ENCODE measurements around the gene ADGRG1. TPM values are rescaled to one million over a fixed set of nuclear protein-coding genes. Genes with fewer than 3 reads are reported as not detected.

The ADGRG1 gene
- total and polyA plus RNA-seq, 12 donors = 11.1 to 46.3 (median 19.0) TPM

DNA sequence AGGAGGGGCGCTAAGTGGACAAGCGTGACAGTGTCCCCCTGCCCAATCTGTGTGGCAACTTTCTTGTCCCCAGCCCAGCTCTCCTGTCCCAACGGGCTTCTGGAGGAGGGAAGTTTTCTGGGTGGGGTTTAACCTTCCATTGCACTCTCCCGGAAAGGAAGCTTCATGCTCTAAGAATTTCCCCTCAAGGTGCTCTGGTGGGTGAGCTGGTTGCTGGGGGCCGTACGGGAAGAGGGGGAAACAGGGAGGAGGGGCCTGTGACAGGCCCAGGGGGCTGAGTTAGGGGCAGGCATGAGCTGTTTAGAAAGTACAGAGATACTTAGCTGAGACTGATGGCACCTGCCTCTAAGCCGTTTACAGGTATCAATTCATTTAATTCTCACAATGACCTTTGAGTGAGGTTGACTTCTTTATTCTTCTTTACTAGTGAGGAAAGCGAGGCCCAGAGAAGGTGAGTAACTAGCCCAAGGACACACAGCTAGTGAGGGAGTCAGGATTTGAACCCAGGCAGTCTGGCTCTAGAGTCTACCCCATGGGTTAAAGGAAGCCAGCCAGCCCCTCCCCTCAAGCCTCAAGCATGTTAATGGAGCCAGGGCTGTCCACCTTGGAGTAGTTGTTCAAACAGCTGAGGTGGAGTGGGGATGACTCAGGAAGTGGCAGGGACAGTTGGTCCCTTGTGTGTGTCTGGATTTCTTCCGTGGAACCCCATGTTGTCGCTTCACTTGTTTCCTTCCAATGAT lies 18.9 kb downstream of the ADGRG1 start:
- no peak for DNase-seq
- Histone ChIP-seq H3K27ac (peak overlapping the region; percentile 78 to 93 (median 86)), H3K4me1 (peaks cover 9 to 65% (median 52%) of the 10 kb centered on the region in 9 donors), H3K36me3 (peaks cover 0 to 23% (median 0%) of the 10 kb centered on the region in 9 donors), H3K4me3 (peak overlapping the region in 2 of 10 donors; percentile 4 to 7), H3K9me3 (no peaks in the 10 kb centered on the region), H3K27me3 (peaks cover 0 to 14% (median 0%) of the 10 kb centered on the region in 7 donors)
- intact Hi-C loops (cut with DNase I) = loop anchor here in 8 of 10 donors (2.0 to 5.0 kb wide), 3 partner anchors 19 to 55 kb away; partner anchors contain the start of gene ADGRG1 (in 2 of the 8)
- ATAC-seq = peak; percentile 1 to 59 (median 39)
- 49 to 53% methylated on average over 10 of the region's 10 CpGs for WGBS, 2 donors
- TF ChIP-seq, protein P1, sequence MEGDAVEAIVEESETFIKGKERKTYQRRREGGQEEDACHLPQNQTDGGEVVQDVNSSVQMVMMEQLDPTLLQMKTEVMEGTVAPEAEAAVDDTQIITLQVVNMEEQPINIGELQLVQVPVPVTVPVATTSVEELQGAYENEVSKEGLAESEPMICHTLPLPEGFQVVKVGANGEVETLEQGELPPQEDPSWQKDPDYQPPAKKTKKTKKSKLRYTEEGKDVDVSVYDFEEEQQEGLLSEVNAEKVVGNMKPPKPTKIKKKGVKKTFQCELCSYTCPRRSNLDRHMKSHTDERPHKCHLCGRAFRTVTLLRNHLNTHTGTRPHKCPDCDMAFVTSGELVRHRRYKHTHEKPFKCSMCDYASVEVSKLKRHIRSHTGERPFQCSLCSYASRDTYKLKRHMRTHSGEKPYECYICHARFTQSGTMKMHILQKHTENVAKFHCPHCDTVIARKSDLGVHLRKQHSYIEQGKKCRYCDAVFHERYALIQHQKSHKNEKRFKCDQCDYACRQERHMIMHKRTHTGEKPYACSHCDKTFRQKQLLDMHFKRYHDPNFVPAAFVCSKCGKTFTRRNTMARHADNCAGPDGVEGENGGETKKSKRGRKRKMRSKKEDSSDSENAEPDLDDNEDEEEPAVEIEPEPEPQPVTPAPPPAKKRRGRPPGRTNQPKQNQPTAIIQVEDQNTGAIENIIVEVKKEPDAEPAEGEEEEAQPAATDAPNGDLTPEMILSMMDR (IDR thresholded peaks at IDR 0.05) = no peak

DNA sequence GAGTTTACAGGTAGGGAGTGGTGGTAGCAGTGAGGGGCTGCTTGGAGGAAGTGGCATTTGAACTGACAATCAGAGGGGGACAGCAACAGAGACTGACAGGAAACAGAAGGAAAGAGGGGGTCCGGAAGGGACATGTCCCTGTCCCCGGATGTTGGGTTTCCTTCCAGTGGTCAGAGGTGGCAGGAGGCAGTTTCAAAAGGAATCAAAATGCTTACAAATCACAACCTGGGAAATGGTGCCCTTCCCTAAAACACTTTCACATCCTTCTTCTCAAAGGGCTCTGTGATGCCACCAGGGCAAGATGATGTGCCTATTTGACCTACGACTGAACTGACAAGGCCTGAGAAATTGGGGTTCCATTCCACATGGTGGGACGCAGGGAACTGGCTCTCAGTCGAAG lies 19.7 kb downstream of the ADGRG1 start:
- ATAC-seq (no peak), DNase-seq (no peak)
- Histone ChIP-seq H3K36me3 (peaks cover 0 to 31% (median 0%) of the 10 kb centered on the region in 9 donors), H3K9me3 (no peaks in the 10 kb centered on the region), H3K27me3 (peaks cover 0 to 14% (median 0%) of the 10 kb centered on the region in 7 donors), H3K4me3 (peak overlapping the region in 1 of 10 donors; percentile 4), H3K4me1 (peaks cover 9 to 59% (median 46%) of the 10 kb centered on the region in 9 donors), H3K27ac (peak overlapping the region; percentile 78 to 93 (median 86))
- TF ChIP-seq, protein P1 (IDR thresholded peaks at IDR 0.05) = no peak
- WGBS, 2 donors = 65 to 73% methylated on average over 5 of the region's 5 CpGs
- intact Hi-C loops (cut with DNase I) = loop anchor here (2.0 to 5.0 kb wide), 5 partner anchors 46 to 73 kb away; no protein-coding TSS in a partner anchor

DNA sequence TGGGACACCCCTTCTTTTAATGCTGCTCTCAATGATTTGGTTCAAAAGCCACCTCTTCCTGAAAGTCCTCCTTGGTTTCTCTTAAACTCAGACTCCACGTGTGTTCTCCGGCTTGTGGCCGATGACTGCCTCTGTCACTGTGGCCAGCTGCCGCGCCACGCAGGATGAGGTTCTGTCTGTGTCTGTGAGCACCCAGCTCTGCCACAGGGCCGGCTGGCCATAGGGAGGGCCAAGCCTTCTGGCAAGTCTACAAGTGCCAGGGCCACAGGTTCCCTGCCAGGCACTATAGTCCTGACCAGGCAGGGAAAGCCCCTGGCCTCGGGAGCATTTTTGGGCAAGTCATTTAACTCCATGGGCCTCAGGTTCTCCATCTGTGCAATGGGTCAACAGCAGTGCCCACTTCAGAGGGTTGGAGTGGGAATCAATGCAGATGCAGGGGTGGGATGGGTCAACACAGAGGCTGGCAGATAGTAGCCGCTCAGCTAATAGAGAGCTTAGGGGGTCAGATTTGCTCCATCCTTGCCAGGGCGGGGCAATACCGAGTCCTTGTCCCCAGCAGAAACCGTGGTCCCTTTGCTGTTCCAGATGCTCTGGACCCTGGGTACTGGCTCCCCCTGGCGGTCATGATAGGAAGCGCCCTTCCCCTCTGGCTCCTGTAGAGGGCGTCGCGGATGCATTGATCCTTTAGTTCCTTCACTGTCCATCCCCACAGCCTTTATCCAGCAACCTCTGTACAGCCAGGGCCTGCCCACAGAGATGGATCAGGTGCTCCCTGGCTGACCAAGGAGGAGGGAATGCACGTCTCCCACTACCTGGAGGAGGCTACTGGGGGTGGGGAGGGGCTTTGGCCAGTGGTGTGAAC lies 20.4 kb downstream of the ADGRG1 start:
- TF ChIP-seq, protein P1 (IDR thresholded peaks at IDR 0.05) = peak; percentile 99 to 100 (median 100)
- intact Hi-C loops (cut with DNase I) = loop anchor here (2.0 to 5.0 kb wide), 5 partner anchors 47 to 72 kb away; no protein-coding TSS in a partner anchor
- Histone ChIP-seq H3K27ac (peak overlapping the region; percentile 78 to 93 (median 86)), H3K9me3 (no peaks in the 10 kb centered on the region), H3K4me1 (peaks cover 9 to 58% (median 39%) of the 10 kb centered on the region in 9 donors), H3K27me3 (peaks cover 0 to 14% (median 0%) of the 10 kb centered on the region in 7 donors), H3K36me3 (peaks cover 0 to 32% (median 0%) of the 10 kb centered on the region in 9 donors), H3K4me3 (peak overlapping the region in 1 of 10 donors; percentile 4)
- 42 to 45% methylated on average over 18 of the region's 18 CpGs for WGBS, 2 donors
- peak; percentile 32 to 50 (median 45) for ATAC-seq
- peak; percentile 73 to 79 for DNase-seq

DNA sequence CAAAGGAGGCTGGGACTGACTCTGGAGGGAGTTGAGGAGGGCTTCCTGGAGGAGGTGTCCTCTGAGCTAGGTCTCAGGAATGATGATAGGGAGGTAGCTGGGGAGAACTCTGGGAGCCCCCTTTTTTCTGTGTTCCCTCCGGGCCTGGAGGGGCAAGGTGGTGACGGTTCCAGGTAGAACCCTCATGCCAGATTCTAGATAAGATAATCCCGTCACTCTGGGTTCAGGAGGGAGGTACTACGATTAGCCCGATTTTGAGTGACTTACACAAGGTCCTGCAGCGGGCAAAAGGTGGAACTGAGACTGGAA lies 21.0 kb downstream of the ADGRG1 start:
- Histone ChIP-seq H3K4me3 (no peak overlapping the region), H3K27me3 (peaks cover 0 to 14% (median 0%) of the 10 kb centered on the region in 7 donors), H3K4me1 (peaks cover 9 to 56% (median 38%) of the 10 kb centered on the region in 9 donors), H3K27ac (peak overlapping the region in 1 of 10 donors; percentile 80), H3K36me3 (peaks cover 0 to 32% (median 0%) of the 10 kb centered on the region in 9 donors), H3K9me3 (no peaks in the 10 kb centered on the region)
- ATAC-seq = no peak
- intact Hi-C loops (cut with DNase I) = loop anchor here (2.0 to 5.0 kb wide), 5 partner anchors 47 to 71 kb away; no protein-coding TSS in a partner anchor
- DNase-seq = no peak
- WGBS, 2 donors = 70 to 75% methylated on average over 6 of the region's 6 CpGs
- TF ChIP-seq, protein P1 (IDR thresholded peaks at IDR 0.05) = no peak
